Measurements from ENCODE around the gene POU2F3.

POU2F3 gene

GRCh38 chr11:120211522-120212258, 28.2 kb upstream of the POU2F3 start:
- no peak for DNase-seq

- no peak for DNase-seq
Observed at GRCh38 chr11:120212259-120212878, 27.6 kb upstream of the POU2F3 start.

- DNase-seq: no peak
Observed at GRCh38 chr11:120212926-120213325, 27.0 kb upstream of the POU2F3 start.

GRCh38 chr11:120214581-120214980, 25.4 kb upstream of the POU2F3 start:
- DNase-seq: no peak

- no peak for DNase-seq
Observed at GRCh38 chr11:120215634-120216033, 24.3 kb upstream of the POU2F3 start.

- DNase-seq: no peak
Observed at GRCh38 chr11:120216426-120217102, 23.4 kb upstream of the POU2F3 start.

GRCh38 chr11:120217526-120217925, 22.4 kb upstream of the POU2F3 start:
- DNase-seq: no peak

GRCh38 chr11:120217941-120218694, 21.8 kb upstream of the POU2F3 start:
- DNase-seq: no peak

- no peak for DNase-seq
Observed at GRCh38 chr11:120218695-120219033, 21.3 kb upstream of the POU2F3 start.

- DNase-seq: no peak
Observed at GRCh38 chr11:120219232-120219937, 20.6 kb upstream of the POU2F3 start.

- DNase-seq: no peak
Observed at GRCh38 chr11:120219938-120220746, 19.8 kb upstream of the POU2F3 start.

GRCh38 chr11:120220747-120221037, 19.2 kb upstream of the POU2F3 start:
- no peak for DNase-seq

GRCh38 chr11:120221115-120221752, 18.7 kb upstream of the POU2F3 start:
- no peak for DNase-seq

GRCh38 chr11:120222916-120223315, 17.0 kb upstream of the POU2F3 start:
- no peak for DNase-seq

GRCh38 chr11:120223793-120224192, 16.1 kb upstream of the POU2F3 start:
- no peak for DNase-seq

- DNase-seq: no peak
Observed at GRCh38 chr11:120224361-120224760, 15.6 kb upstream of the POU2F3 start.

GRCh38 chr11:120224972-120225909, 14.7 kb upstream of the POU2F3 start:
- no peak for DNase-seq

GRCh38 chr11:120226242-120226641, 13.7 kb upstream of the POU2F3 start:
- DNase-seq: no peak

GRCh38 chr11:120226714-120227113, 13.2 kb upstream of the POU2F3 start:
- no peak for DNase-seq

- DNase-seq: no peak
Observed at GRCh38 chr11:120227228-120227852, 12.6 kb upstream of the POU2F3 start.
